Psoas muscle (tissue), 8 donors: ENCODE results near the gene ADAP1. TPM values are rescaled to one million over a fixed set of nuclear protein-coding genes. Genes with fewer than 3 reads are reported as not detected.
A peak's percentile ranks its signal among the peaks of the same experiment; 100 is the strongest.

ENCODE experiments used
- ATAC-seq, 4 donors: fragments of 200-7000 bp; cut with Tn5 transposase; one replicate each; pipeline ENCODE4 v1.9.1; 2020; ENCODE audit warnings: moderate library complexity in 3 of 4, mild to moderate bottlenecking in 2 of 4
- DNase-seq, 2 donors: peaks; one replicate each; pipeline ENCODE4 v3.0.0-alpha.2; 2020
- H3K27ac ChIP-seq: fragments of 200-600 bp; one replicate; pipeline ENCODE4 v1.8.0; 2022
- H3K27me3 ChIP-seq, 3 donors: fragments of 200-600 bp in 1 of 3; one replicate each; pipeline versions ENCODE4 v1.6.1 to v1.8.0; 2013 to 2022; ENCODE audit warnings: low read length in 2 of 3, mild to moderate bottlenecking in 2 of 3, moderate library complexity in 1 of 3; ENCODE audit not compliant: insufficient read depth in 3 of 3
- H3K36me3 ChIP-seq, 2 donors: fragments of 200-600 bp in 1 of 2; one replicate each; pipeline versions ENCODE4 v1.6.1 to v1.8.0; 2013 to 2022; ENCODE audit warnings: low read depth in 1 of 2, mild to moderate bottlenecking in 1 of 2, moderate library complexity in 1 of 2; ENCODE audit not compliant: insufficient read depth in 1 of 2
- H3K4me1 ChIP-seq: fragments of 200-600 bp; one replicate; pipeline ENCODE4 v1.8.0; 2022
- H3K4me3 ChIP-seq: fragments of 200-600 bp; one replicate; pipeline ENCODE4 v1.8.0; 2022; ENCODE audit warnings: mild to moderate bottlenecking
- H3K9me3 ChIP-seq: fragments of 200-600 bp; one replicate; pipeline ENCODE4 v1.8.0; 2022
- CTCF ChIP-seq: fragments of 200-600 bp; IDR thresholded peaks from one replicate; pipeline ENCODE4 v1.8.0; 2022; ENCODE audit warnings: antibody characterized with exemption
- WGBS, 3 donors: extraction: QIAGEN DNeasy Blood & Tissue Kit; methylation state at CpG; one replicate each; pipeline versions ENCODE4 v1.1.6 to v1.1.7; 2013; 5-methylcytosine and 5-hydroxymethylcytosine counted together
- intact Hi-C, 2 donors: fragments of 100-400 bp; cut with DNase I; formaldehyde crosslinking; loops; one replicate each; pipeline versions ENCODE4 v1.11.0 to v1.14.2; 2022
- polyA plus RNA-seq, 3 donors: library from polyadenylated mRNA; stranded (reverse); fragments of 200-250 nt; gene quantifications; one replicate each; pipeline ENCODE4 v1.2.3, GENCODE V29; 2013
- total RNA-seq, 4 donors: library from RNA; stranded (reverse); fragmentation: NEBNext Ultra II Directional in 2 of 4; extraction: Animal tissue kit (Norgen Biotek cat#: 25700) in 2 of 4; gene quantifications; one replicate each; pipeline versions ENCODE4 v1.2.1 to v1.2.4, GENCODE V29; 2021 to 2023
- donor health status: healthy with polysubstance abuse.
- donor health status: DM: no; HTN: no; CAD: no; lungs with moderate emphysema.
- donor health status: Bipolar disorder and iron deficiency.
- donor health status: healthy.
- donor health status: DM: yes; HTN: yes; CAD: no.
- donor health status: DM: no; HTN: no; CAD: no.
- donor health status: DM: no; HTN: no; CAD: no.
- donor health status: DM: yes; HTN: yes; CAD: no.

ADAP1 gene
- total and polyA plus RNA-seq, 7 donors: 0.18 to 1.4 (median 0.88) TPM

GRCh38 chr7:919924-920341 is 34.5 kb downstream of the ADAP1 start:
- ATAC-seq (no peak), DNase-seq (peak in 1 of 2 donors; percentile 39)
- Histone ChIP-seq H3K9me3 (no peaks in the 10 kb centered on the region), H3K36me3 (no peaks in the 10 kb centered on the region), H3K4me1 (no peaks in the 10 kb centered on the region), H3K27ac (no peak overlapping the region), H3K4me3 (no peak overlapping the region), H3K27me3 (peaks cover 0 to 14% (median 2%) of the 10 kb centered on the region in 3 donors)
- intact Hi-C loops: no loop called here
- 62 to 74% (median 63%) methylated on average over 19 to 26 of the region's 26 CpGs for WGBS, 3 donors
- no peak for TF ChIP-seq CTCF

- intact Hi-C loops: no loop called here
- Histone ChIP-seq H3K9me3 (no peaks in the 10 kb centered on the region), H3K36me3 (no peaks in the 10 kb centered on the region), H3K4me3 (no peak overlapping the region), H3K27me3 (peaks cover 0 to 14% (median 2%) of the 10 kb centered on the region in 3 donors), H3K4me1 (no peaks in the 10 kb centered on the region), H3K27ac (no peak overlapping the region)
- TF ChIP-seq CTCF: no peak
- DNase-seq (peak in 1 of 2 donors; percentile 41), ATAC-seq (no peak)
- WGBS, 3 donors: 79 to 84% (median 79%) methylated on average over 13 of the region's 13 CpGs
These were observed 35.4 kb downstream of the ADAP1 start for GRCh38 chr7:919114-919442.

GRCh38 chr7:918441-919113 is 35.9 kb downstream of the ADAP1 start:
- Histone ChIP-seq H3K27ac (no peak overlapping the region), H3K4me1 (no peaks in the 10 kb centered on the region), H3K36me3 (no peaks in the 10 kb centered on the region), H3K9me3 (no peaks in the 10 kb centered on the region), H3K4me3 (no peak overlapping the region), H3K27me3 (peaks cover 0 to 13% (median 2%) of the 10 kb centered on the region in 3 donors)
- TF ChIP-seq CTCF: no peak
- no peak for ATAC-seq
- intact Hi-C loops: no loop called here
- 74 to 83% (median 75%) methylated on average over 19 to 21 of the region's 21 CpGs for WGBS, 3 donors
- peak; percentile 5 to 25 for DNase-seq

GRCh38 chr7:918118-918425 is 36.4 kb downstream of the ADAP1 start:
- Histone ChIP-seq H3K9me3 (no peaks in the 10 kb centered on the region), H3K27me3 (peaks cover 0 to 8% (median 0%) of the 10 kb centered on the region in 3 donors), H3K27ac (no peak overlapping the region), H3K4me1 (no peaks in the 10 kb centered on the region), H3K4me3 (no peak overlapping the region), H3K36me3 (no peaks in the 10 kb centered on the region)
- ATAC-seq (no peak), DNase-seq (peak; percentile 4 to 30)
- intact Hi-C loops: no loop called here
- no peak for TF ChIP-seq CTCF
- 78 to 82% (median 79%) methylated on average over 9 of the region's 9 CpGs for WGBS, 3 donors
